Fibroblast of gingiva (primary cell): ENCODE measurements around the gene GTF3A.
"Not testable (repeated sequence)": the region's sequence is repeated elsewhere in the genome, so short reads cannot be mapped to it uniquely, and the experiment has no call there.

Experiments
- DNase-seq: peaks from one replicate; pipeline ENCODE4 v3.0.0-alpha.2; 2011; ENCODE audit warnings: low read depth

The GTF3A gene

DNA sequence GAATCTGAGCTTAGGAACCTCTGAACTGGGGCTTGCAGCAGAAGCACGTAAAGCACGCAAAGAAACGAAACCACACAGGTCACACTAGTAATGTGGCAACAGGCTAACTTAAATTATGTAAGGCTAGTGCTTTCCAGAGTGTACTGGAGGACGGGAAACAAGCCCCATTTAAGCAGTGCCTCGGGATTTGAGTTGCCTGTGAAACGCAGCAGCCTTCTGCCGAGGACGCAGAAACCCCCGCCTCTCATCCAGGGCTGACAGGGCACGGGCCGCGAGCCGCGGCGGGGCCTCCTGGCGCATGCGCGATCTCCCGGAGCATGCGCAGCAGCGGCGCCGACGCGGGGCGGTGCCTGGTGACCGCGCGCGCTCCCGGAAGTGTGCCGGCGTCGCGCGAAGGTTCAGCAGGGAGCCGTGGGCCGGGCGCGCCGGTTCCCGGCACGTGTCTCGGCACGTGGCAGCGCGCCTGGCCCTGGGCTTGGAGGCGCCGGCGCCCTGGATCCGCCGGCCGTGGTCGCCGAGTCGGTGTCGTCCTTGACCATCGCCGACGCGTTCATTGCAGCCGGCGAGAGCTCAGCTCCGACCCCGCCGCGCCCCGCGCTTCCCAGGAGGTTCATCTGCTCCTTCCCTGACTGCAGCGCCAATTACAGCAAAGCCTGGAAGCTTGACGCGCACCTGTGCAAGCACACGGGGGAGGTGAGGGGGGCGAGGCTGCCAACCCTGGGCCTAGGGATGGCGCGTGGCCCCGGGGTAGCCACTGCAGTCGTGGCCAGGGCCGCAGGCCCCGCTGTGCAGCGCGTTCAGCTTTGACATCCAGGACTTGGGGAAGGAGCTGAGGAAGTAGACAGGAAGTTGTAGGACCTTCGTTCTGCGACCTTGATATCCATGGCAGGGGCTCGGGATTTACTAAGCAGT is at the start of gene GTF3A:
TSS of gene GTF3A (plus strand) at position 374 of the 912 bp plus-strand sequence.
- peak; percentile 77 for DNase-seq

DNA sequence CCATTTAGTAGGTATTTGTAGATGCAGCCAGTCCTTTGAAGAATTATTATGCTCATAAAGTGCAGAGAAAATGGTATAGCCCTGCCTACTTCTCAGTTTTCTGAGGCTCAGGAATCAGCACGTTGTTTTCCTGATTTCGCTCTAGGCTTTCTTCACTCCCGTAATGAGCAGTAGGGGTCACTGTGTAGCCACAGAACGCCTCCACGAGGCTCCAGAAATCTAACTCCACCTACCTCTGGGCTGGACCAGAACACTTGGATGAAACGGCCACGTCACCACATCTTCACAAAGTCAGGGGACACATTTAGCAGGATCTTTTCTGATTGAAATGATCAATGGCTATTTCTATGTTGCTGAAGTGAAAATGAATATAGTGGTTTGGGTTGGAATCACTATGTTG is 49.8 kb upstream of the GTF3A start:
- DNase-seq: peak; percentile 70

DNA sequence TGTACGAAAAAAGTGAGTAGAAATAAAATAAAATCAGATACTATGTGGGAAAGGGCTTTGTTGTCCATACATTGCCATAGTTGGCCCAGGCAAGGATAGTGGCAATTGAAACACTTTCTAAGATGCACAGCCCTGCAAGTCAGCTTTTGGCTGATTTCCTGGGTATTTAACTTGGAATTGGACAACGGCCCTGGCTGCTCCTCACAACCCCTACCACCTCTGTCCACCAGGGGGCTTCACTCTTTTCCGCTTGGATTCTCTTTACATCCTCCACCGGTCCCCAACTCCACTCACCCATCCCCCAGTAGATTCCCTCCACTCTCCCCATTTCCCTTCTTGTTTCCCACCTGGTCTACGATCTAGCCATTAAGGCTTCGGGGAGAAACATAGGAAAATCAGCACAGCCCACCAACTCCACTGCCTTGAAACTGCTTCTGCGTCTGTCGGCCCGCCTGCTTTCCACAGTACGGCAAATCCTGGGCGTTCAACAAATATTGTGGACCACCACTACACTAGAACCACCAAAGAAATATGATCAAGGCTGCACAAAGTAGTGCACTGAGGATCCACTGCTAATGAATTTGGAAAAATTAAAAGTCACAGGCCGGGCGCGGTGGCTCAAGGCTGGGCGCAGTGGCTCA is 48.6 kb upstream of the GTF3A start:
- DNase-seq: peak; percentile 58

DNA sequence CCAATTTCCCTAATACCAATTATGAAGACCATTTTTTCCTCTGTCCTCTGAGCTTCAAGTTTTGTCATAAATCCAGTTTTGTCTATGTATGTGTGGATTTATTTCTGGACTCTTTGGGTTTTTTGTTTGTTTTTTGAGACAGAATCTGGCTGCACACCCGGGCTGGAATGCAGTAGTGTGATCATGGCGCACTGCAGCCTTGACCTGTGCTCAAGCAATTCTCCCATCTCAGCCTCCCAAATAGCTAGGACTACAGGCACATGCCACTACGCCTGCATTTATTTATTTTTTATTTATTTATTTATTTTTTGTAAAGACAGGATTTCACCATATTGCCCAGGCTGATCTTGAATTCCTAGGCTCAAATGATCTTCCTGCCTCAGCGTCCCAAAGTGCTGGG is 45.3 kb upstream of the GTF3A start:
- no peak for DNase-seq

DNA sequence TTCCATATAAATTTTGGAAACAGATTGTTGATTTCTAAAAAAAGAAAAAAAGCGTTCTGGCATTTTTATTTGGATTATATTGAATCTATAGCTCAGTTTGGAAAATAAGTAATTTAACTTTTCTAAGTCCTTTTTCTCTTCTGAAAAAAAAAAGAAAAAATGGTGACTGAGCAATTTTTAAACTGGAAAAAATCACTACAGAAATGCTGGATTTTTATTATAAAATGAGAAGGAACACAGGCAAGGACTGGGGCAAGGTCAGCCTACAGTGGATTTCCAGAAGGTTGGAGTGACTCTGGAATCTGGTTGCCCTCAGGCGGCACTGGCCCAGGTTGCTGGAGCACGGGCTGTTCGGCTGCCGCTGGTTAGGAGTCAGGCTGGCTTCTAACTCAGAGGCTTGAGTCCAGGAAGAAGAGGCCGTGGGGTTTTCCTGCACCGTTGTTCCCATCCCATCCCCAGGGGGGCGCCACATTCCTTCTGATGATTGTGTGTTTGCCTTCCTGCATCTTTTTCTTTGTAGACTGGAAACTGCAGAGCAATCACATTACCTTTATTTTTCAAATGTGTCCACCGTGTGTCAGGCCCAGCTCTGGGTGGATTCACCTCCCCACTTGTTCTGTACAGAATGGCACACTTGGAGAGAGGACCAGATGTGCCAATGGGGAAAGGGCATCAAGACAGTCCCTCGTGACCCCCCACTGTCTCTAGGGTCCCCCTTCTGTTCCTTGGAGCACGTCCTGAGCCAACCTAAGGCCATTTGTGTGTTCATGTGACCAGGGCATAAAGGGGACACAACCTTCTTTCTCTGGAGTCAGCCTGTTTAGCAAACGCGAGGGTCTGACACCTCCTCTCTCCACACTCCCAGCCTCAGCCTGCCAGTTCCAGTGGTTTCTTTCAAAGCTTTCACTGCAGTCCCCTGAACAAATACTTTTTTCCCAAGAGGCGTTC is 44.5 kb upstream of the GTF3A start:
- peak; percentile 24 for DNase-seq

DNA sequence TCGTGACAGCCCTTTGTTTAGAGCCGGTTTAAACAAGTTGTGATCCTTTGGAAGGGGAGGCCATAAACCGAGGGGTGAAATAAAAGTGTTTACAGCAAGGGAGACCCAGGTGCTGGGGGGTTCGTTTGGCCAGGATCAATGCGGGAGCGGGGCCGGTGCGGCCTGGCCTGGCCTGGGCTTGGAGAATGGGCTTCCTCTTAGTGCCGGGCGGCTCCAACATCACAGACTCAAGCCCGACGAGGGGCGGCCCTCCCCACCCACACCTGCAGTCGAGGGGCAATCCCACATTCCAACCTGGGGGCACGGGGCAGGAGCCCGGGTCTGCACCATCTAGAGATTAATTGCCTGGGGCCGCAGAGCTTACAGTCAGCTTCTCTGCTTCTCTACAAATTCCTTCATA is 42.8 kb upstream of the GTF3A start:
- no peak for DNase-seq

DNA sequence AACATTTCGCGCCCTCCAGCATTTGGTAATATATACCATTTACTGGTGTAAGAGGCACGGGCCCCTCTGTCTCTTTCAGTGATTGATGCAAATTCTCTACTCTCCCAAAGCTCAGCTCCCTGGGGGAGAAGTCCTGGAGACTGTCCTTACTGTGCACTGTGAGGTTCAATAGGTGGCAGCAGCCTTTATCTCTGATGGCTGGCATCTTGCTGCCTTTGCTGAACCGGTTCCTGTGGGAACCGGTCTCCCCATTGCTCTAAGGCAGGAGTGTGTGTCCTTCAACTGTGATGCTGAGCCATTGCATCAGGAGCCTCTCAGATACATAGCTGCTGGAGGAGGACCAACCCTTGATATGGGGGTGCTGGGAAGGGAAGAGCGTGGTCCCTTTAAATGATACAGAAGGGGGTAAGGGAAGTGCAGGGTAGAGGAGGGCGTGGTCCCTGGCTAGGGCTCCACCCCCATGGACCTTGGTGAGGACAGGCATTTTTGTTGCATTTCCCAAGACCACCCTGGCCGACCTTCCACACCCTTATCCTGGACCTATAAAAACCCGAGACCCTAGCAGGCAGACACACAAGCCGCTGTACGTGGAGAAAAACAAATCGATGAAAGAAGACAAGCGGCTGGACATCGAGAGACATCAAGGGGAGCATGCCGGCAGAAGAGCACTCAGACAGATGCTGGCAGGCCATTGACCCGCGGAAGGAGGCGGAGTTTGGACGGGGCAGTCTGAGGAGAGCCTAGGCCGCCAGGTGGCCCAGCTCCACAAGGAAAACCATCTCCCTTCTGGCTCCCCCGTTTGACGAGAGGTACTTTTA is 41.1 kb upstream of the GTF3A start:
- no peak for DNase-seq

DNA sequence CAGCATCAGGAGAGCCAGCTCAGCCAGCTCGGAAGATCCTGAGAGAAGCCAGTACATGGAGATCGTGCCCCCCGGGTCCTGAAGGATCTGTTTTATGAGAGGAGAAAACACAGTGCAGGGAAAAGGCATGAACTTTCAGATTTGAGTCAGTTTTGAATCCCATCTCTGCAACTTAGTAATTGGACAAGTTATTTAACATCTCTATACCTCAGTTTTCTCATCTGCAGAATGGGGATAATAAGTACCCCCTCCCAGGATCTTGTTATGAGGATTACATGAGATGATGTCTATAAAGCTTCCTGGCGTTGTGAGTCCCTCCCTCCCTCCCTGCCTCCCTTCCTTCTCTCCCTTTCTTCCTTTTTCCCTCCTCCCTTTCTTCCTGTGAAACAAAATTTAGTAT is 40.1 kb upstream of the GTF3A start:
- DNase-seq: no peak

DNA sequence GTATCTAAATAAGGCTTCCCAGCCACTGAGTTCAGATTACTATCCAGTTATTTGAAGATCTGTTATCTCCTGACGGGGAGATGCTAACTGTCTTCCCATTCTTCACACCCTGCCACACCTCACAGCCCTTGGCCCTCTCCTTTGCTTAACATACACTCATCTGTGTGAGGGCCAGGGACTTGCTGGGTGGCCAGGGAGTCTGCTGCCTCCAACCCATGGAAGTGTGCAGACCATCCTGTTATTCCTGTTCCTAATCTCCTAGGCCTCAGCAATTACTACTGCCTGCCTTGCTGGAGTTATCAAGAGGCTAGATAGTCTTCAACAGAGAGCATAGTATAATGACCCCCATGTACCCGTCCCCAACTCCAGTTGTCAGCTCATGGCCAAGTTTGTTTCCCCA is 36.2 kb upstream of the GTF3A start:
- DNase-seq: no peak

DNA sequence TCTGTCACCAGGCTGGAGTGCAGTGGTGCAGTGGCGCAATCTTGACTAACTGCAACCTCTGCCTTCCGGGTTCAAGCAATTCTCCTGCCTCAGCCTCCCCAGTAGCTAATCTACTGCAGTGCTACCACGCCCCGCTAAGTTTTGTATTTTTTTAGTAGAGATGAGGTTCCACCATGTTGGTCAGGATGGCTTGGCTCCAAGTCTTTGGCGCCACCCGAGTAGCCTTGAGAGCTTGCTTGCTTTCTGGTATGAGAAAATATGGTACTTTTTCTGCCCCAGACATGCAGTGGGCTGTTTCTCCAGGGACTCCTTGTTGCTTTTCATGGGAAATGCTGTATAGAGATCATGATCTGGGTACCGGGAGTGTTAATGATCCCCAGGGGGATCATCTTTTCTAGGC is 34.5 kb upstream of the GTF3A start:
- no peak for DNase-seq

DNA sequence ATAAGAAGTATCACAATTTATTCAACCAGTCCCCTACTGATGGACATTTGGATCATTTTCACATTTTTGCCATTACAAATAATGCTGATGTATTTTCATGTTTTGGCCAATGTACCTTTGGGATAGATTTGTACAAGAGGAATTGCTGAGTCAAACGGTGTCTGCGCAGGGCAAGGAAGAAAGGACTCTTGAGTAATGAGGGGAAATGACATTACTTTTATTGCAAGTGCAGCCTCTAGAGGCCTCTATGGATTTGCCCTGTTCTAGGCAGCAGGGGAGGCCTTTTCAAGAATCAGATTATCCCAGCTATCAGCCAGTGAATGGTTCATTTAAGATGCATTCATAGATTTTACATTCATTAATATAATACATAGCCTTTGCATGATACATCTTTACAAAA is 32.9 kb upstream of the GTF3A start:
- DNase-seq: no peak

DNA sequence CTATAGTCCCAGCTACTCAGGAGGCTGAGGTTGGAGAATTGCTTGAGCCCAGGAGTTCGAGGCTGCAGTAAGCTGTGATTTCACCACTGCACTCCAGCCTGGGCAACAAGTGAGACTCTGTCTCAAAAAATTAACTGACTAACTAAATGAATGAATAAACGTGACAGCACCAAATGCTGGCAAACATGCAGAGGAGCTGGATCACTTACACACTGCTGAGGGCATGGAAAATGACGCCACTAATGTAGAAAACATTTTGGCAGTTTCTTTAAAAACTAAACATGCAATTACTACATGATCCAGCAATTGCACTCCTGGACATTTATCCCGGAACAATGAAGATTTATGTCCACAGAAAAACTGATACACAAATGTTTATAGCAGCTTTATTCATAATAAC is 31.3 kb upstream of the GTF3A start:
- DNase-seq: peak; percentile 47

DNA sequence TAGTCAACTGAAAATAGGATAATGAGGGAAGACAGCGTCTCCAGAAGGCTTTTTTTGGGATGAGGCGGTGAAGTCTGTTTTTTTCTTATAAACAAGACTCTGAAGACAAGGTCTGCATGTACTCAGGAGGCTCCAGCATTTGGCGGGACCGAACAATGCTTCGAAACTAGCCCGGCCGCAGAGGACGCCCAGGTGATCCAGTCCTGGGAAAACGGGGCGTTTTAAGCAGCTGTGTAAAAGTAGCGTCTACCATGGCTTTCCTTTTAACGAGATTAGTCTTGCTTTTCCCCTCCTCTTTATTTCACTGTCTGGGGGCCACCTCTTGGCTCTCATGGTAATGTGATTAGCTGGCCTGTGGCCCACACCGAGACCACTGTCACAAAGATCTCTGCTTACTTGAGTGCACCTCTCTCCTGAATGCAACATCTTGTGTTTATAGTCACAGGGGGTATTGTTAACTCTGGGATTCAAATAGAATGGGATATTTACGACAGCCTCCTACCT is 29.4 kb upstream of the GTF3A start:
- DNase-seq: no peak

DNA sequence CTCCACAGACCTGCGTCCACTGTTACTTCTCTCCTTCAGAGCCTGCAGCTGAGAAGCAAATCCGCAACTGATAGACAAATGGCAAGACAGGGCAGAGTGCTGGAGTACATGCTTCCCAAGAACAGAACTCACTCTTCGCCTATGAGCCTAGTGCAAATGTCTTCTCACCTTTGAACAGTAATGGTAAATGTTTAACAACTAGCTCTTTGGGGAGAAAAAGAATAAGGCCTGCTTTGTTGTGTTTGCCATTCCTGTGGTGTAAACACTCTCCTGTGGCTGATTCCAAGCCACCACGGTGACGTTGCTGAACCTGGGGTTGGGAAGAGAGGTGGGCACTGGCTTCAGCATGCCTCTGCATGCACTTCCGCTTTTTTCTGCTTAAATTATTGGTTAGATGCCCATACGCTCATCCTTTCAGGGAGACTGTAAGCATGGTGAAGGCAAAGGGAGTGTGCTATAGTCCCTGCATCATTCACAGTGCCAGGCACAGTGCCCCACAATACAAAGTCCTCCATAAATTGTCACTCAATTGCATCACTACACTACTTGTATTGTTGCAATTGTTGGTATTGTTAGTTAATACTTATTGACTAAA is 28.1 kb upstream of the GTF3A start:
- DNase-seq: no peak

DNA sequence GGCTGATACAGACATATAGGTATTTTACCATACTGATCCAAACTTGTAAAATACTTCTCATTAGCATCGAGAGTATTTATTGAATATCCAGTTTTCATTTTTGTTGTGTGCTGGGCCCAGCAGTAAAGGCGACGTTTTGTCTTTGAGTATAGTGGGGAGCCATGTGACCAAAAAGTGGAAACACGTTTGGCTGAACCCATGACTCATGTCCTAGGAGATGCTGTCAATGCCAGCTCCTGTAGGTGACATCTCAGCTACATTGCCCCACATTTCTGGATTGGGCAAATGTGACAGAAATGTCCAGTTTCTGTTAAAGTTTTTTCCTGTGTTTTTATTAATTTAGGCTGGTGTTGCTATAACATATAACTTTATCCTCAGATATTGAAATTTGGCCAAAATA is 26.1 kb upstream of the GTF3A start:
- DNase-seq: no peak

DNA sequence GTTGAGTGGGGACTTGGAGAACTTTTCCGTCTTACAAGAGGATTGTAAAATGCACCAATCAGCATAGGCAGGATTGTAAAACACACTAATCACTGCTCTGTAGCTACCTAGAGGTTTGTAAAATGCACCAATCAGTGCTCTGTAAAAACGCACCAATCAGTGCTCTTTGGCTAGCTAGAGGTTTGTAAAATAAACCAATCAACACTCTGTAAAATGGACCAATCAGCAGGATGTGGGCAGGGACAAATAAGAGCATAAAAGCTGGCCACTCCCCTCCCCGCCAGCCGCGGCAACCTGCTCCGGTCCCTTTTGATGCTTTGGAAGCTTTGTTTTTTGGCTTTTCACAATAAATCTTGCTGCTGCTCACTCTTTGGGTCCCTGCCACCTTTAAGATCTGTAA is 24.0 kb upstream of the GTF3A start:
- DNase-seq: not testable (repeated sequence)

DNA sequence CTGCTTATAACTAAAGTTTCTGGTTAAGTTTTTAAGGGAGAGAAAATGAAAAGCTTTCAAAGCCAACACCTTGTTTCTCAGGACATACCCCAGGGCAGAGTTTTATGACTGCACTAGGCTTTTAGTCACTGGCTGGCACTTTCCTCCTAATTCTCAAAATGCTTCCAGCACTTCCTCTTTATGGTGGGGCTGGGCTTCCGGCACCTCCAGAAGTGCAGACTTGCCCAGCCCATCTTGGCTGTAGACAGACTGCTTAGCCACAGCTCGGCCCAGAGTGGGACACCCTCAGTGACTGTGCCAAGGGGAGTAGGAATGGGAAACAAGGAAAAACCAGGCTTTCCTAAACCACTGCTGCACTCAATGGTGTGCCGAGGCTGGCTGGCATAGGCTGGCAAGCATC is 23.2 kb upstream of the GTF3A start:
- DNase-seq: no peak

DNA sequence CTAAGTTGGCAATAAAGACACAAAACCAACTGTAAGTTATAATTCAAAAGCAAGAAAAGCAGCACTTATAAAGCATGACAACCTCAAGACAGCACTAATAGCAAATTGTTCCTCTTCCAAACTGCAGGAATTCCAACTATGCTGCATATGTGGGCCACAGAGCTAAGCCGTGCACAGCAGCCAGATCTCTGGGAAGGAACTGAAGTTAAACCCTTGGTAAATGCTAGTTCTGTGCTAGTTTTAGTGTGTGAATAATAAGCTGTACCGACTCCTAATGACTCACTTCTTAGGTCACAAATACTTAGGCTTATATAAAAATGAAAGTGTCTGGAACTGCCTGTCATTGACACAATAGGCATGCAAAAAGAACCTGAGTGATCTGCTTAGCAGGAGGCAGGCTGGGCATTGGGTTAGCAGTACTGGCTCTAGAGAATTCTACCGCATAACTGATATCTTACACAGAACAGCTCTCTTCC is 21.2 kb upstream of the GTF3A start:
- peak; percentile 77 for DNase-seq

DNA sequence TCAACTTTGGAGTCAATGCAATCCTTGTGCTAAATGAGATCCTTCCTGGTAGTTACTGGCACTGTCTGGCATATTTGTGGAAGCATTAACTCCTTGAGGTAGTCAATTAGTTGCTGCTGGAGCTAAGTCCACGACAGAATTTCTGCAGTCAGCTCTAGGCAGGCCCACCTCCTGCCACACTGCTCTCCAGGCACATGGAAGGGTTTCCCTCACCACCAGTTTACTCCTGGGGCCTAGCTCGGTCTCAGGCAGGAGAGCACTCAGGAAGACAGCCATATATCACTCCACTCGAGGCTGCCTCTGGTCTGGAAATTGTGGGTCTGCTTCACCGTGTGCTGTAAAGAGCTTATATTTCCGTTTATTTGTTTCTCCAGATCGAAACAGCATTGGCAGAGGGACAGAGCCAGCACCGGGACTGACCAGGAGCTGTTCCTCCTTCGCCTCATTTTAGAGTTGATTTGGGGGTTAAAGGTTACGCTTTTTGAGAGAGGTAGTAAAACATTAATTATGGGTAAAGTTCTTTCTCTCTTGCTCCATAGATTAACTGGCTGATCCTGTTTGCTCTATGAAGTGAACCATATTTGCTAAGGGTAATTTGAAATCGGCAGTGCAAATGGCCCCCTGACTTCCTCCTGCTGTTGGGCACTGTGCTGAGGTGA is 20.6 kb upstream of the GTF3A start:
- DNase-seq: no peak

DNA sequence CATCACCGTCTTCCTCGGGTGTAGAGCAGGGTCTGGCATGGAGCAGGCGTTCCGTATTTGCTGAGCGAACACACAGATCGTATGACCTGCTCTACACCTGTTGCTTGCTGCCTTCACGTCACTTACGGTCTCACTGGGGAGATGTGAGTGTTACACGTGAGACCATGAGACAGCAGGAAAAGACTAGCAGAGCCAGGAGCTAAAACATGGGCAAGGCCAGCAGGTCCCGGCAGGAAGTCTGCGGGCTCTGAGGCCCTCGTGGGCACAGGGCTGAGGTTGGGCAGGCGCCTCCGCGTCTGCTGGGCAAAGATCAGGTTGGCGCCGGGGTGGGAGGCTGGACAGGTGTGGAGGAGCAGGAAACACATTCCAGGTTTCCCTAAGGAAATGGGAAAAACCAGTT is 19.7 kb upstream of the GTF3A start:
- DNase-seq: no peak
